Measurements from ENCODE around the gene TFAP2A.

DNA sequence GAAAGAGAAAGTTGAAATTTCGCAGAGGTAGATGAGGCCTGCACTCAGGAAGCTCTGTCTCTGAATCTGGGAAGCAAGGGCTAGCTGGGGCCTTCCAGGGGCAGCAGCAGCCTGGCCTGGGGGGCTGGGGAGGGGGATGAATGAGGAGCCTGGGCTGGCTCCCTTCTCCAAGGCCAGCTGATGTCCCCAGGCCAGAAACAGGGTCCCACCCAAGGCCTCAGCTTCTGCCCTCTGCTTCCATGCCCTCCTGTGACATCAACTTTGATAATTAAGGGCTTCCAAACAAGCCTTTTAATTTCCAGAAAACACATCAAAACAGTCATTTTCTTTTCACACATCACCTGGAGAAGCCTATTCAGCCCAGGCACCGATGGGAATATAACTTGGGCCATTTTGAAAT lies 15.4 kb downstream of the TFAP2A start:
- TF ChIP-seq POLR2AphosphoS5 (IDR thresholded peaks at IDR 0.05), result no peak
- TF ChIP-seq CTCF (IDR thresholded peaks at IDR 0.05), result no peak
- no peak for TF ChIP-seq POLR2A (IDR thresholded peaks at IDR 0.05)
- TF ChIP-seq EP300 (IDR thresholded peaks at IDR 0.05), result no peak
